ENCODE data around the gene ZSCAN9.

The ZSCAN9 gene

DNA sequence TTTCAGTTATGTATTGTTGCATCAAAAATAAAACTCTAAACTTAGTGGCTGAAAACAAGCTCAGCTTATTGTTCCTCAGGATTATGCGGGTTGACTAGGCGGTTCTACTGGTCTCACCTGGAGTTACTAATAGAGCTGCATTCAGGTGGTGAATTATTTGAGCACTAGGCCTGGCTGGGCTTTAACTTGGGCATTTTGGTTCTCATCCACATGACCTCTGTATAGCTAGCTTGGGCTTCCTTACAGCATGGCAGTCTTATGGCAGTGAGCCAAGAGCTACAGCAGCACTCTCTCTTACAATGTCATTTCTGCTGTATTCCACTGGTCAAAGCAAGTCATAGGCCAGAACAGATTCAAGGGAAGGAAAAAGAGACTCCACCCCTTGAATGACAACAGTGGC, 57.9 kb downstream of the ZSCAN9 start:
- DNase-seq (ENCODE audit: low read depth in 1 of 2, low spot score in 1 of 2) = peak in 1 of 2 experiments; percentile 8
- in situ Hi-C loops (cut with HindIII; ENCODE audit: low pct_unique_long_range_greater_than_20kb, low sequenced_read_pairs) = no loop called here
- TF ChIP-seq JUND (IDR thresholded peaks at IDR 0.05; ENCODE audit: low read depth) = no peak

Data from T47D (cell line).